Measurements from ENCODE around the gene PTPRD.

PTPRD gene

GRCh38 chr9:8534828-8535227 is 2078.0 kb downstream of the PTPRD start:
- DNase-seq = no peak

GRCh38 chr9:8533681-8534080 is 2079.1 kb downstream of the PTPRD start:
- no peak for DNase-seq

GRCh38 chr9:8531826-8532415 is 2080.9 kb downstream of the PTPRD start:
- no peak for DNase-seq

- peak; percentile 85 for DNase-seq
These were observed 2091.7 kb downstream of the PTPRD start for GRCh38 chr9:8521112-8521511.

- no peak for DNase-seq
These were observed 2097.1 kb downstream of the PTPRD start for GRCh38 chr9:8515748-8516147.

- no peak for DNase-seq
These were observed 2098.0 kb downstream of the PTPRD start for GRCh38 chr9:8514760-8515159.

- DNase-seq = no peak
These were observed 2104.0 kb downstream of the PTPRD start for GRCh38 chr9:8508671-8509290.

- no peak for DNase-seq
These were observed 2118.2 kb downstream of the PTPRD start for GRCh38 chr9:8494571-8494970.

GRCh38 chr9:8492679-8493078 is 2120.1 kb downstream of the PTPRD start:
- DNase-seq = no peak

- DNase-seq = no peak
These were observed 2120.8 kb downstream of the PTPRD start for GRCh38 chr9:8492024-8492423.

GRCh38 chr9:8491563-8491962 is 2121.2 kb downstream of the PTPRD start:
- no peak for DNase-seq

- DNase-seq = peak; percentile 2
These were observed 2123.0 kb downstream of the PTPRD start for GRCh38 chr9:8489835-8490234.

- DNase-seq = peak; percentile 78
These were observed 2126.7 kb downstream of the PTPRD start for GRCh38 chr9:8486095-8486494.

- DNase-seq = no peak
These were observed 2128.1 kb downstream of the PTPRD start for GRCh38 chr9:8484597-8485191.

- no peak for DNase-seq
These were observed 2135.4 kb downstream of the PTPRD start for GRCh38 chr9:8477450-8477849.

- no peak for DNase-seq
These were observed 2137.9 kb downstream of the PTPRD start for GRCh38 chr9:8474937-8475336.

GRCh38 chr9:8473244-8474020 is 2139.4 kb downstream of the PTPRD start:
- DNase-seq = no peak

GRCh38 chr9:8468045-8468637 is 2144.7 kb downstream of the PTPRD start:
- DNase-seq = no peak

- DNase-seq = no peak
These were observed 2155.0 kb downstream of the PTPRD start for GRCh38 chr9:8457816-8458215.

- DNase-seq = no peak
These were observed 2155.7 kb downstream of the PTPRD start for GRCh38 chr9:8457055-8457454.

- DNase-seq = no peak
These were observed 2156.5 kb downstream of the PTPRD start for GRCh38 chr9:8456344-8456743.

GRCh38 chr9:8450810-8451545 is 2161.8 kb downstream of the PTPRD start:
- DNase-seq = no peak

- DNase-seq = no peak
These were observed 2164.6 kb downstream of the PTPRD start for GRCh38 chr9:8448226-8448625.
